ENCODE measurements around the gene RNASEH1.

- no peak for TF ChIP-seq CTCF (IDR thresholded peaks at IDR 0.05)
- TF ChIP-seq ZFX (IDR thresholded peaks at IDR 0.05; ENCODE audit: borderline replicate concordance) = no peak
Observed at GRCh38 chr2:3513026-3513810, 44.9 kb downstream of the RNASEH1 start.
